ENCODE results near the gene ZEB2. TPM values are rescaled to one million over a fixed set of nuclear protein-coding genes. Genes with fewer than 3 reads are reported as not detected.

The ZEB2 gene
- total RNA-seq, 2 donors from 2014 or later, result 76.1 to 91.7 TPM

DNA sequence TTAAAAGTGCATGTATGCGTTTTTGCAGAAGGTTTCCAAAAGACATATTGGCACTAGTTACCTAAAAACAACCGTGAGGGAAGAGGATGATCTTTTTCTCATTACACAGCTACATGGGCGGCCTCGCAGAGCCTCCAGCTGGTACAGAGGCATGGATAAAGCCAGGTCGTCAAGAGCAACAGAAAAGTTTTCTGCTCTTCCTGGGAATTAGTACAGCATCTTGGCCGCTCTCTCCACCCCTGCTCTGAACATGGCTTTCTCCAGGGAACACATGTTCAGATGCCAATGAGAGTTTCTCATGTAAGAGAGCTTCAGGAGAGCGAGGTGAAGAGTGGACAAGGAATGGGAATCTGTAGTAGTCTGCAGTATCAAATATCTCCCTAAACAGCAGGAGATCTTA lies 108.4 kb downstream of the ZEB2 start:
- TF ChIP-seq, protein P1, sequence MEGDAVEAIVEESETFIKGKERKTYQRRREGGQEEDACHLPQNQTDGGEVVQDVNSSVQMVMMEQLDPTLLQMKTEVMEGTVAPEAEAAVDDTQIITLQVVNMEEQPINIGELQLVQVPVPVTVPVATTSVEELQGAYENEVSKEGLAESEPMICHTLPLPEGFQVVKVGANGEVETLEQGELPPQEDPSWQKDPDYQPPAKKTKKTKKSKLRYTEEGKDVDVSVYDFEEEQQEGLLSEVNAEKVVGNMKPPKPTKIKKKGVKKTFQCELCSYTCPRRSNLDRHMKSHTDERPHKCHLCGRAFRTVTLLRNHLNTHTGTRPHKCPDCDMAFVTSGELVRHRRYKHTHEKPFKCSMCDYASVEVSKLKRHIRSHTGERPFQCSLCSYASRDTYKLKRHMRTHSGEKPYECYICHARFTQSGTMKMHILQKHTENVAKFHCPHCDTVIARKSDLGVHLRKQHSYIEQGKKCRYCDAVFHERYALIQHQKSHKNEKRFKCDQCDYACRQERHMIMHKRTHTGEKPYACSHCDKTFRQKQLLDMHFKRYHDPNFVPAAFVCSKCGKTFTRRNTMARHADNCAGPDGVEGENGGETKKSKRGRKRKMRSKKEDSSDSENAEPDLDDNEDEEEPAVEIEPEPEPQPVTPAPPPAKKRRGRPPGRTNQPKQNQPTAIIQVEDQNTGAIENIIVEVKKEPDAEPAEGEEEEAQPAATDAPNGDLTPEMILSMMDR (IDR thresholded peaks at IDR 0.05), result no peak
- H3K9me3 ChIP-seq, result no peaks in the 10 kb centered on the region
- H3K4me1 ChIP-seq, result peaks cover 0 to 17% of the 10 kb centered on the region in 2 donors
- DNase-seq (ENCODE audit: low spot score), result no peak
- no peak overlapping the region for H3K27ac ChIP-seq
- H3K4me3 ChIP-seq, result no peak overlapping the region
- peaks cover 6% of the 10 kb centered on the region for H3K36me3 ChIP-seq
- H3K27me3 ChIP-seq, result no peaks in the 10 kb centered on the region

DNA sequence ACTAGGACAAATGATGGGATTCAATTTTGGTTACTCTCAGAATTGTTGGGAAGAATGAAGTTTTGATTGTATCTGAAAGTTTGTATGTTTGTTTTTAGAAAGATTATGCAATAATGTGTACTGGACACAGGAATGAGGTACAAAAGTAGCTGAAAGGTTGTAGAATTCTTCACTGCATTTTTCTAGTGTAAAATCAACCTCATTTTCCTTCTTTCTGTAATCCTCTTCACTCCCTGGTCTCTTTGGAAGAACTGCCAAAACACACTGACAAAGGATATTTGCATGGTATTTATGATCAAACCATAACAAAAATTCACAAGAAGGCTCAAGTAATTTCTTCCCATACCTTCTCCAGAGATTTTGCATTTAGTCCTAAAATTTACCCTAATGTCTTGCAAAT lies 110.7 kb downstream of the ZEB2 start:
- peaks cover 0 to 30% of the 10 kb centered on the region in 2 donors for H3K4me1 ChIP-seq
- H3K36me3 ChIP-seq, result peaks cover 14% of the 10 kb centered on the region
- H3K9me3 ChIP-seq, result no peaks in the 10 kb centered on the region
- TF ChIP-seq, protein P1 (IDR thresholded peaks at IDR 0.05), result no peak
- H3K27me3 ChIP-seq, result no peaks in the 10 kb centered on the region
- no peak overlapping the region for H3K27ac ChIP-seq
- DNase-seq (ENCODE audit: low spot score), result no peak
- H3K4me3 ChIP-seq, result no peak overlapping the region

DNA sequence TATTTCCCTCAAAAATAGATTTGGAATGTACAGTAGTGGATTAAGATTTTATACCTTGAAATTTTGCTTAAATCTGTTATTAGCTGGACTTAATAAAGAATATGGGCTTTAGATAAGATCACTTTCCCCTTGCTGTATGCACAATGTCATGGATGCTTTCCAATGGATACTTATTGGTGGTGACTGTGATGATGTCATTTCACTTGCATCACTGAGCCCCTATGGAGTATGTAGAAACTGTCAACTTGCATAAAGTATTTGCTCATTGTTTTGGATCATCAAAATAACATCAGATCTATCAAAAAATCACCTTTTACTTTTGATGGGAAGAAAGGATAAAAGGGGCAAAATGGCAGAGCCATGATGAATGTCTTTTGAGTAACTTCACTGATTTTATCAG lies 112.7 kb downstream of the ZEB2 start:
- no peaks in the 10 kb centered on the region for H3K9me3 ChIP-seq
- H3K4me3 ChIP-seq, result no peak overlapping the region
- TF ChIP-seq, protein P1 (IDR thresholded peaks at IDR 0.05), result no peak
- H3K4me1 ChIP-seq, result peaks cover 0 to 31% of the 10 kb centered on the region in 2 donors
- H3K36me3 ChIP-seq, result peaks cover 14% of the 10 kb centered on the region
- DNase-seq (ENCODE audit: low spot score), result no peak
- no peak overlapping the region for H3K27ac ChIP-seq
- no peaks in the 10 kb centered on the region for H3K27me3 ChIP-seq

DNA sequence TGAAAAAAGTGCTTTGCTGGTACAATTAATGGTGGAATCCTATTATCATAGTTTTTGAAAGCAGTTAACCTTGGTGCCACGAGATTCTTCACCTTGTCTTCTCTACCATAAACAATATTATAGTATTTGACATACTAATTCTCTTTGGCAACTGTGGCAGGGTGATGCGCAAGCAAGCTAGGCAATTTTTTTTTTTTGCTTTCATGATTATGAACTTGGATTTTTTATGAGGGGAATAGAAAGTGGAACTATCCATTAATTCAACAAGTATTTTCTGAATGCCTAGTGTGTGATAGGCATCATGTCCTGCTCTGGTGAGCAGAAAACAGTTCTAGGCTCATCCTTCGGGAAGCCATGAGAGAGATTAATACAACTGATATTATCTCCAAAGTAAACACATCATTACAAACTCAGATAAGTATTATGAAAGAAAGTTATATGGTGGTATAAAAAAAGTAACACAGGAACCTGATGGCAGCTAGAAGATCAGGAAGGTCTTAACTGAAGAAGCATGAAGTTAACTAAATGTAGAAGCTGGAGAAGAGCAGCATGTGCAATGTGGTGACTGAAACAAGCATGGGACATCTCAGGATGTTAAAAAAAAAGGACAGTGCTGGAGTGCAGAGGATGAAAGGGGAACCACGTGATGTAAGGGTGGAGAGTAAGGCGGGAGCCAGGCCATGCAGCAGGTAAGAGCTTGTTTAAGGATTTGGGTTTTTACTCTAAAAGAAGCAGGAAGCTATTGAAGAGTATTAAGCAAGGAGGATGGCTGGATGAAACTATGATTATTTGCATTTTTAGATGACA lies 113.7 kb downstream of the ZEB2 start:
- DNase-seq (ENCODE audit: low spot score), result no peak
- H3K4me1 ChIP-seq, result peaks cover 0 to 36% of the 10 kb centered on the region in 2 donors
- no peak overlapping the region for H3K4me3 ChIP-seq
- TF ChIP-seq, protein P1 (IDR thresholded peaks at IDR 0.05), result no peak
- H3K27ac ChIP-seq, result peak overlapping the region; percentile 21 to 66
- H3K36me3 ChIP-seq, result peaks cover 16% of the 10 kb centered on the region
- H3K27me3 ChIP-seq, result no peaks in the 10 kb centered on the region
- no peaks in the 10 kb centered on the region for H3K9me3 ChIP-seq

DNA sequence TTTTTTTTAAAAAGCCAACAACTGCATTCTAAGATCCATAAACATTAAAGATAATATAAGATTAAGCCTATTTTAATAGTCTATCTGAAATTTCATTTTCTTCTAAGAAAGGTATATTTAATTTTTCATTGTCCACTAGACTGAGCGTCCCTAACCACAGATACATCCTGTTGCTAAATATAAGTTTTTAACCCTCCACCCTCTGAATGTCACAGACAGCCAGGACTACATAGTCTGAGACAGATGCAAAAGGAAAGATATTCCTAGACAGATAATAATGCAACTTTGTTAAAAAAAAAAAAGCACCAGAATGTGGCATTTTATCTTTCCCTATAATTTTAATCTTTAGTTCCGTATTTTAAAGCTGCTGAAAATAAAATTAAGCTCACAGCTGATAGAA lies 114.6 kb downstream of the ZEB2 start:
- DNase-seq (ENCODE audit: low spot score), result no peak
- TF ChIP-seq, protein P1 (IDR thresholded peaks at IDR 0.05), result no peak
- Histone ChIP-seq H3K4me3 (no peak overlapping the region), H3K4me1 (peaks cover 0 to 36% of the 10 kb centered on the region in 2 donors), H3K36me3 (peaks cover 23% of the 10 kb centered on the region), H3K27me3 (no peaks in the 10 kb centered on the region), H3K9me3 (no peaks in the 10 kb centered on the region), H3K27ac (peak overlapping the region; percentile 21 to 66)
